Stomach (tissue), 4 donors: Measurements from ENCODE around the gene SPATS2.

Experiments
- CTCF ChIP-seq, 7 experiments: fragments of 450-650 bp in 4 of 7; fragments of 200-600 bp in 3 of 7; sonication (generic) in 3 of 7; IDR thresholded peaks; one replicate each; pipeline ENCODE4 v1.5.1; 2016 to 2019; ENCODE audit warnings: antibody characterized with exemption in 7 of 7, control low read depth in 2 of 7, mild to moderate bottlenecking in 1 of 7
- EP300 ChIP-seq: sonication (generic); formaldehyde crosslinking; IDR thresholded peaks from one replicate; pipeline ENCODE4 v1.6.1; 2017; ENCODE audit warnings: antibody characterized with exemption
- POLR2A ChIP-seq, 4 donors: fragments of 450-650 bp; IDR thresholded peaks; one replicate each; pipeline ENCODE4 v1.6.1; 2016; ENCODE audit warnings: antibody characterized with exemption in 4 of 4, control low read depth in 2 of 4, mild to moderate bottlenecking in 1 of 4, moderate library complexity in 1 of 4
- POLR2AphosphoS5 ChIP-seq, 3 donors: sonication (generic); formaldehyde crosslinking; IDR thresholded peaks; one replicate each; pipeline ENCODE4 v1.6.1; 2016; ENCODE audit warnings: antibody characterized with exemption in 3 of 3

- TF ChIP-seq CTCF (IDR thresholded peaks at IDR 0.05) (no peak), POLR2A (IDR thresholded peaks at IDR 0.05) (no peak), POLR2AphosphoS5 (IDR thresholded peaks at IDR 0.05) (no peak), EP300 (no peak)
Observed at GRCh38 chr12:49548481-49548821, 181.2 kb downstream of the SPATS2 start.
